Measurements from ENCODE around the gene MED9.
"Not testable (repeated sequence)": the region's sequence is repeated elsewhere in the genome, so short reads cannot be mapped to it uniquely, and the experiment has no call there.

The MED9 gene, protein sequence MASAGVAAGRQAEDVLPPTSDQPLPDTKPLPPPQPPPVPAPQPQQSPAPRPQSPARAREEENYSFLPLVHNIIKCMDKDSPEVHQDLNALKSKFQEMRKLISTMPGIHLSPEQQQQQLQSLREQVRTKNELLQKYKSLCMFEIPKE

DNA sequence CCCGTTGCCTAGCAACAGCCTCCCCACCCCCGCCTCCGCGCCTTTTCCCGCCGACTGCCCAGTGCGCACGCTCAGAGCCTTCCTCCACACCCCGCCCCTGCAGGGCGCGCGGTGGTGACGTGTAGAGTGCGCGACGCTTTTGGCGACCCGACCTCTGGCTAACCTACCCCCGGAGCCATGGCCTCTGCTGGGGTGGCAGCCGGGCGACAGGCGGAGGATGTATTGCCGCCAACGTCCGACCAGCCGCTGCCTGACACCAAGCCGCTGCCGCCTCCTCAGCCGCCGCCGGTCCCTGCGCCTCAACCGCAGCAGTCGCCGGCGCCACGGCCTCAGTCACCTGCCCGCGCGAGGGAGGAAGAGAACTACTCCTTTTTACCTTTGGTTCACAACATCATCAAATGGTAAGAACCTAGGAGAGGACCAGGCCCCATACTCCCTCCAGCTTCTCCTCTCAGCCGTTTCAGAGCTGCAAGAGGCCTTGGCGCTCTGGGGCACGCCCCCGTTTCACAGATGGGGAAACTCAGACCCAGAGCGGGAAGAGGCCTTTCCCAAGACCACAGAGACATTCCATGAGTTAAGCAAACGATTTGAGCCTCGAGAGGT lies at the start of gene MED9:
TSS of gene MED9 (plus strand) at position 136 of the 603 bp plus-strand sequence. CDS start at position 178, 42 bp downstream.
- H3K4me3 ChIP-seq (replicated peaks; ENCODE audit: low read depth, low read length) = peak within 1 kb of the TSS; percentile 72
- TF ChIP-seq, protein P1, sequence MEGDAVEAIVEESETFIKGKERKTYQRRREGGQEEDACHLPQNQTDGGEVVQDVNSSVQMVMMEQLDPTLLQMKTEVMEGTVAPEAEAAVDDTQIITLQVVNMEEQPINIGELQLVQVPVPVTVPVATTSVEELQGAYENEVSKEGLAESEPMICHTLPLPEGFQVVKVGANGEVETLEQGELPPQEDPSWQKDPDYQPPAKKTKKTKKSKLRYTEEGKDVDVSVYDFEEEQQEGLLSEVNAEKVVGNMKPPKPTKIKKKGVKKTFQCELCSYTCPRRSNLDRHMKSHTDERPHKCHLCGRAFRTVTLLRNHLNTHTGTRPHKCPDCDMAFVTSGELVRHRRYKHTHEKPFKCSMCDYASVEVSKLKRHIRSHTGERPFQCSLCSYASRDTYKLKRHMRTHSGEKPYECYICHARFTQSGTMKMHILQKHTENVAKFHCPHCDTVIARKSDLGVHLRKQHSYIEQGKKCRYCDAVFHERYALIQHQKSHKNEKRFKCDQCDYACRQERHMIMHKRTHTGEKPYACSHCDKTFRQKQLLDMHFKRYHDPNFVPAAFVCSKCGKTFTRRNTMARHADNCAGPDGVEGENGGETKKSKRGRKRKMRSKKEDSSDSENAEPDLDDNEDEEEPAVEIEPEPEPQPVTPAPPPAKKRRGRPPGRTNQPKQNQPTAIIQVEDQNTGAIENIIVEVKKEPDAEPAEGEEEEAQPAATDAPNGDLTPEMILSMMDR (IDR thresholded peaks at IDR 0.05; ENCODE audit: low read depth, low read length, missing control alignments) = no peak
- DNase-seq (ENCODE audit: extremely low read depth, low read depth) = peak; percentile 66

DNA sequence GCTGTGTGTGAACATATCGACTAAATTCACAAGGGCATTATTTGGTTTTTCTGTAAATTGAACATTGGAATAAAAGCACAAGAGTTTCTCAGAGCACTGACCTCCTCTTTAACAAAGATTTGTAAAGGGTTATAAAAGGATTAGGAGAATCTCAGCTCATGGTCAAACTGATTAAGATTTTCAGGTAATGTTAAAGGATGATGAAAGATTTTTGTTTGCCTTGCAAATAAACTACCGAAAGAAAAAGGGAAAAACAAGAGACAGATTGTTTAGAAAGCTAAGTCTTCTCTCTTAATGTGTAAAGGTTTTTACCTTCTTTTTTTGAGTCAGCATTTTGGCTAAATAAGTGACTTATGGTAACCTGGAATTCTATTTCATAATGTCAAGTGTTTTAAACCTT lies 47.6 kb upstream of the MED9 start:
- no peak overlapping the region for H3K4me3 ChIP-seq (replicated peaks; ENCODE audit: low read depth, low read length)
- DNase-seq (ENCODE audit: extremely low read depth, low read depth) = no peak
- TF ChIP-seq, protein P1 (IDR thresholded peaks at IDR 0.05; ENCODE audit: low read depth, low read length, missing control alignments) = no peak

DNA sequence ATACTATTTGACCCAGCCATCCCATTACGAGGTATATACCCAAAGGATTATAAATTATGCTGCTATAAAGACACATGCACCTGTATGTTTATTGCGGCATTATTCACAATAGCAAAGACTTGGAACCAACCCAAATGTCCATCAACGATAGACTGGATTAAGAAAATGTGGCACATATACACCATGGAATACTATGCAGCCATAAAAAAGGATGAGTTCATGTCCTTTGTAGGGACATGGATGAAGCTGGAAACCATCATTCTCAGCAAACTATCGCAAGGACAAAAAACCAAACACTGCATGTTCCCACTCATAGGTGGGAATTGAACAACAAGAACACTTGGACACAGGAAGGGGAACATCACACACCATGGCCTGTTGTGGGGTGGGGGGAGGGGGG lies 45.9 kb upstream of the MED9 start:
- H3K4me3 ChIP-seq (replicated peaks; ENCODE audit: low read depth, low read length); DNase-seq (ENCODE audit: extremely low read depth, low read depth): not testable (repeated sequence)

DNA sequence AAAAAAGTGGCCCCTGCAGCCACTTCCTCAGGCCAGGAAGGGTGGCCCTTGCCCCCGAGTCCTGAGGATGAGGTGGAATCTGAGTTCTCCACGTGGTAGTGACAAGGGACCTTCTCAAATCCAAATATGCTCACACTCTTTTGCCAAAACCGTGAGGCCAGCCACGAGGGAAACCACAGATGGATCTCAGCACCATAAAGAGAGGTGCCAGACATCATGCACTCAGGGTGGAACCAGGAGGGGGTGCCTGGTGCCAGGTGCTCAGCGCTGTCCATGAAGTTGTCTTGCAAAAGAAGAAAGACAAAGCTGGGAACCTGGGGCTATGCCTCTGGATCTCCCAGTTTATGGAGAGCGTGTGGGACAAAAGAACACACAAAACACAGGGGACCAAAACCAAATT lies 45.2 kb upstream of the MED9 start:
- DNase-seq (ENCODE audit: extremely low read depth, low read depth) = no peak
- no peak overlapping the region for H3K4me3 ChIP-seq (replicated peaks; ENCODE audit: low read depth, low read length)
- TF ChIP-seq, protein P1 (IDR thresholded peaks at IDR 0.05; ENCODE audit: low read depth, low read length, missing control alignments) = no peak

DNA sequence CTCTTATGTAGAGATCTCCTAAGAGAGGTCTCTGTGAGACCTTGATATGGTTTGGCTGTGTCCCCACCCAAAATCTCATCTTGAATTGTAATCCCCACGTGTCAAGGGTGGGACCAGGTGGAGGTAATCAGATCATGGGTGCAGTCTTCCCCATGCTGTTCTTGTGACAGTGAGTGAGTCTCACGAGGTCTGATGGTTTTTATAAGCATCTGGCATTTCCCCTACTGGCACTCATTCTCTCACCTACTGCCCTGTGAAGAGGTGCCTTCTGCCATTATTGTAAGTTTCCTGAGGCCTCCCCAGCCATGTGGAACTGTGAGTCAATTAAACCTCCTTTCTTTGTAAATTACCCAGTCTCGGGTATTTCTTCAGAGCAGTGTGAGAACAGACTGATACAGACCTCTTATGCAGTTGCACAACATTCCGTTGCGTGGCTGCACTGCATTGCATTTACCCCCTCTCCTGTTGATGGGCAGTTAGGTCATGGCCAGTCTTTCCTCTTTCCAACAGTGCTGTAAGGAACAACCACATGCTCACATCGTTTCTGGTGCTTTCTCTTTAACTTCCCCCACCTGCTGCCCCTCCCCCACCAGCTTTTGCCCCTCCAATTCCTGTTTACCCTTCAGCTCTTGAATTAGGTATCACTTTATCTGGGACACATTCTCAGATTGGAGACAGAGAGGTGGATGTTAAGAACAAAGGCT lies 43.6 kb upstream of the MED9 start:
- DNase-seq (ENCODE audit: extremely low read depth, low read depth) = no peak
- TF ChIP-seq, protein P1 (IDR thresholded peaks at IDR 0.05; ENCODE audit: low read depth, low read length, missing control alignments) = no peak
- no peak overlapping the region for H3K4me3 ChIP-seq (replicated peaks; ENCODE audit: low read depth, low read length)

DNA sequence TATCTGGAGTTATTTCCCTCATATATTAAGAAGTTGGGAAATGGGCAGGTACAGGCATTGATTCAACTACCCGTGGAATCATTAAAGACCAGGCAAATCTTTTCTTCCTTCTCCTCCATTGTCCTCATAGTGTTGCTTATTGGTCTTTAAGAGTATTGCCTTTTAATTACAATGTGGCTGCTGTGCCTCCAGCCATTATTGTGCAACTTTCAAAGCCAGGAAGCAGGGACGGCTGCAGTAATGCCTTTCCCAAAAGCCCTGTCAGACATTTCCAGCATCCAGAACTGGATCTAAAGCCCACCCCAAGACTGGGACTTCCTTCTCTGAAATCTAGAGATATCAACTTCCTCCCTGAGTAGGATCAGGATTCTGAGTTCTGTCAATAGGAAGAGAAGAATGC lies 42.3 kb upstream of the MED9 start:
- no peak overlapping the region for H3K4me3 ChIP-seq (replicated peaks; ENCODE audit: low read depth, low read length)
- no peak for DNase-seq (ENCODE audit: extremely low read depth, low read depth)
- TF ChIP-seq, protein P1 (IDR thresholded peaks at IDR 0.05; ENCODE audit: low read depth, low read length, missing control alignments) = no peak

DNA sequence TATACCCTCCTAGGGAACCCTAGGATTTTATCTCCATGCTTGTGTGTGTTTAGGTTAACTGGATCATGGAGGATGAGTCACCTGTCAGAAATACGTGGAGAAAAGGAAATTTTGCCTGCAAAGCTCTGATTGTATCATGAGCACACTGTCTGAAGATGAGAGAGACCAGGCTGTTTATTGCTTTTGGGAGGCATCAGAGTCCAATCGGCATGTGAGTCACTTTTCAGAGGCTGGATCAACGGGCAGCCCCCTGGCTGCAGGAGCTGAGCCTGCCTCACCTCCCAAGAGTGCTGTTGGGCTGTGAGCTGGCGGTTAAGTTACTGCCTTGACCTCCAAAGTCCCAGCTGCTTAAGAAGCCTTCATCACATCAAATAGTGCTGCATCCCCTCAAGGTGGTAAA lies 41.5 kb upstream of the MED9 start:
- TF ChIP-seq, protein P1 (IDR thresholded peaks at IDR 0.05; ENCODE audit: low read depth, low read length, missing control alignments) = peak; percentile 55
- H3K4me3 ChIP-seq (replicated peaks; ENCODE audit: low read depth, low read length) = no peak overlapping the region
- peak; percentile 72 for DNase-seq (ENCODE audit: extremely low read depth, low read depth)

Data from HFF-Myc (cell line).